ENCODE results near the gene MYDGF.

GRCh38 chr19:4669723-4670480, at the start of gene MYDGF:
- TF ChIP-seq CTCF (IDR thresholded peaks at IDR 0.05): no peak
- TF ChIP-seq ZFX (IDR thresholded peaks at IDR 0.05; ENCODE audit: borderline replicate concordance): no peak

Data from 22Rv1 (cell line).